Adrenal gland (tissue), 5 donors: Measurements from ENCODE around the gene CTRB1.

Experiments
- POLR2A ChIP-seq, 2 donors: fragments of 450-650 bp; IDR thresholded peaks; one replicate each; pipeline ENCODE4 v1.6.1; 2017; ENCODE audit warnings: antibody characterized with exemption in 2 of 2, mild to moderate bottlenecking in 2 of 2, moderate library complexity in 1 of 2
- TF ChIP-seq, protein P1 (sequence below), 6 experiments: fragments of 450-650 bp in 4 of 6; fragments of 200-600 bp in 2 of 6; sonication (generic) in 1 of 6; IDR thresholded peaks; 1 replicate in 5 of 6; 2 replicates in 1 of 6; pipeline versions ENCODE4 v1.5.1 to v1.8.0; 2016 to 2021; ENCODE audit warnings: antibody characterized with exemption in 6 of 6, mild to moderate bottlenecking in 2 of 6, moderate library complexity in 1 of 6
- donor health status: DM: no; HTN: no; CAD: no.

DNA sequence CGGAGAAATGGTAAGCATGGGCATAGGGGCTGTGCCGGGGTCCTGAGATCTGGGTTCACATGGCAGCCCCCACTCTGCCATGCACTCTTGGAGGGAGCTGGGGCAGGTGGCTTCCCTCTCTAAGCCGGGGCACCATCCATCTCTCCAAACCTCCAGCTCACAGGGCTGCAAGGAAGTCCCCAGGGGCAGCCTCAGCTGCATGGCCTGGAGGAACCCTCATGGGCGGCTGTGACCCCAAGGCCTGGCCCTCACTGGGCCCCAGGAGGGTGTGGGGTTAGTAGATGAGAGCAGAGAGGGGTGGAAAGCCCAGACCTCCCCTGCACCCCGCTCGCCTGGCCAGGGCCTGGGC is 14.4 kb upstream of the CTRB1 start:
- TF ChIP-seq, protein P1, sequence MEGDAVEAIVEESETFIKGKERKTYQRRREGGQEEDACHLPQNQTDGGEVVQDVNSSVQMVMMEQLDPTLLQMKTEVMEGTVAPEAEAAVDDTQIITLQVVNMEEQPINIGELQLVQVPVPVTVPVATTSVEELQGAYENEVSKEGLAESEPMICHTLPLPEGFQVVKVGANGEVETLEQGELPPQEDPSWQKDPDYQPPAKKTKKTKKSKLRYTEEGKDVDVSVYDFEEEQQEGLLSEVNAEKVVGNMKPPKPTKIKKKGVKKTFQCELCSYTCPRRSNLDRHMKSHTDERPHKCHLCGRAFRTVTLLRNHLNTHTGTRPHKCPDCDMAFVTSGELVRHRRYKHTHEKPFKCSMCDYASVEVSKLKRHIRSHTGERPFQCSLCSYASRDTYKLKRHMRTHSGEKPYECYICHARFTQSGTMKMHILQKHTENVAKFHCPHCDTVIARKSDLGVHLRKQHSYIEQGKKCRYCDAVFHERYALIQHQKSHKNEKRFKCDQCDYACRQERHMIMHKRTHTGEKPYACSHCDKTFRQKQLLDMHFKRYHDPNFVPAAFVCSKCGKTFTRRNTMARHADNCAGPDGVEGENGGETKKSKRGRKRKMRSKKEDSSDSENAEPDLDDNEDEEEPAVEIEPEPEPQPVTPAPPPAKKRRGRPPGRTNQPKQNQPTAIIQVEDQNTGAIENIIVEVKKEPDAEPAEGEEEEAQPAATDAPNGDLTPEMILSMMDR (IDR thresholded peaks at IDR 0.05), result no peak
- TF ChIP-seq POLR2A (IDR thresholded peaks at IDR 0.05), result no peak
